ENCODE results near the gene SON.
"Not testable (repeated sequence)": the region's sequence is repeated elsewhere in the genome, so short reads cannot be mapped to it uniquely, and the experiment has no call there.

Gene SON

DNA sequence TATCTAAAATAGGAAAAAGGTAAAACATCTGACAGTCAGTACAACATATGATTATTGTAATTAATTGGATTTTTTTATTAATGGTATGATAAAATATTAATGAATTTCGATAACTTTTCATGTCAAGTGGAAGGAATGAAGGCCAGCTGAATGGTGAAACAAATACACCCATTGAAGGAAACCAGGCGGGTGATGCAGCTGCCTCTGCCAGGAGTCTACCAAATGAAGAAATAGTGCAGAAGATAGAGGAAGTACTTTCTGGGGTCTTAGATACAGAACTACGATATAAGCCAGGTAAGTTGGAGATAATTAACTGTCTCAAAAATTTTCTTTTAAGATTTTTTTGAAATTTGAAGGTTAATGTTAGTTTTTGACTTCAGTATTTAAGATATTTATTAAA, 3.2 kb downstream of the SON start:
- no peak for DNase-seq

DNA sequence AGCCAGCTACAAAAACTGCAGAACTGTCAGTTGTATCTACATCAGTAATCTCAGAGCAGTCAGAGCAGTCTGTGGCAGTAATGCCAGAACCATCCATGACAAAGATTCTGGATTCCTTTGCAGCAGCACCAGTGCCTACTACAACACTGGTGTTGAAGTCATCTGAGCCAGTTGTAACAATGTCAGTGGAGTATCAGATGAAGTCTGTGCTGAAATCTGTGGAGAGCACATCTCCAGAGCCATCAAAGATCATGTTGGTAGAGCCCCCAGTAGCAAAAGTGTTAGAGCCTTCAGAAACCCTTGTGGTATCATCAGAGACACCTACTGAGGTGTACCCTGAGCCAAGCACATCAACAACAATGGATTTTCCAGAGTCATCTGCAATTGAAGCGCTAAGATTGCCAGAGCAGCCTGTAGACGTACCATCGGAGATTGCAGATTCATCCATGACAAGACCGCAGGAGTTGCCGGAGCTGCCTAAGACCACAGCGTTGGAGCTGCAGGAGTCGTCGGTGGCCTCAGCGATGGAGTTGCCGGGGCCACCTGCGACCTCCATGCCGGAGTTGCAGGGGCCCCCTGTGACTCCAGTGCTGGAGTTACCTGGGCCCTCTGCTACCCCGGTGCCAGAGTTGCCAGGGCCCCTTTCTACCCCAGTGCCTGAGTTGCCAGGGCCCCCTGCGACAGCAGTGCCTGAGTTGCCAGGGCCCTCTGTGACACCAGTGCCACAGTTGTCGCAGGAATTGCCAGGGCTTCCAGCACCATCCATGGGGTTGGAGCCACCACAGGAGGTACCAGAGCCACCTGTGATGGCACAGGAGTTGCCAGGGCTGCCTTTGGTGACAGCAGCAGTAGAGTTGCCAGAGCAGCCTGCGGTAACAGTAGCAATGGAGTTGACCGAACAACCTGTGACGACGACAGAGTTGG, 7.3 kb downstream of the SON start:
- DNase-seq, result no peak

DNA sequence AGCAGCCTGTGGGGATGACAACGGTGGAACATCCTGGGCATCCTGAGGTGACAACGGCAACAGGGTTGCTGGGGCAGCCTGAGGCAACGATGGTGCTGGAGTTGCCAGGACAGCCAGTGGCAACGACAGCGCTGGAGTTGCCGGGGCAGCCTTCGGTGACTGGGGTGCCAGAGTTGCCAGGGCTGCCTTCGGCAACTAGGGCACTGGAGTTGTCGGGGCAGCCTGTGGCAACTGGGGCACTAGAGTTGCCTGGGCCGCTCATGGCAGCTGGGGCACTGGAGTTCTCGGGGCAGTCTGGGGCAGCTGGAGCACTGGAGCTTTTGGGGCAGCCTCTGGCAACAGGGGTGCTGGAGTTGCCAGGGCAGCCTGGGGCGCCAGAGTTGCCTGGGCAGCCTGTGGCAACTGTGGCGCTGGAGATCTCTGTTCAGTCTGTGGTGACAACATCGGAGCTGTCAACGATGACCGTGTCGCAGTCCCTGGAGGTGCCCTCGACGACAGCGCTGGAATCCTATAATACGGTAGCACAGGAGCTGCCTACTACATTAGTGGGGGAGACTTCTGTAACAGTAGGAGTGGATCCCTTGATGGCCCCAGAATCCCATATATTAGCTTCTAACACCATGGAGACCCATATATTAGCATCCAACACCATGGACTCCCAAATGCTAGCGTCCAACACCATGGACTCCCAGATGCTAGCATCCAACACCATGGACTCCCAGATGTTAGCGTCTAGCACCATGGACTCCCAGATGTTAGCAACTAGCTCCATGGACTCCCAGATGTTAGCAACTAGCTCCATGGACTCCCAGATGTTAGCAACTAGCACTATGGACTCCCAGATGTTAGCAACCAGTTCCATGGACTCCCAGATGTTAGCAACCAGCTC, 8.2 kb downstream of the SON start:
- no peak for DNase-seq

DNA sequence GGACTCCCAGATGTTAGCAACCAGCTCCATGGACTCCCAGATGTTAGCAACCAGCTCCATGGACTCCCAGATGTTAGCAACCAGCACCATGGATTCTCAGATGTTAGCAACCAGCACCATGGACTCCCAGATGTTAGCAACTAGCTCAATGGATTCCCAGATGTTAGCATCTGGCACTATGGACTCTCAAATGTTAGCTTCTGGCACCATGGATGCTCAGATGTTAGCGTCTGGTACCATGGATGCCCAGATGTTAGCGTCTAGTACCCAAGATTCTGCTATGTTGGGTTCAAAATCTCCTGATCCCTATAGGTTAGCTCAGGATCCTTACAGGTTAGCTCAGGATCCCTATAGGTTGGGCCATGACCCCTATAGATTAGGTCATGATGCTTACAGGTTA, 8.8 kb downstream of the SON start:
- DNase-seq, result no peak

DNA sequence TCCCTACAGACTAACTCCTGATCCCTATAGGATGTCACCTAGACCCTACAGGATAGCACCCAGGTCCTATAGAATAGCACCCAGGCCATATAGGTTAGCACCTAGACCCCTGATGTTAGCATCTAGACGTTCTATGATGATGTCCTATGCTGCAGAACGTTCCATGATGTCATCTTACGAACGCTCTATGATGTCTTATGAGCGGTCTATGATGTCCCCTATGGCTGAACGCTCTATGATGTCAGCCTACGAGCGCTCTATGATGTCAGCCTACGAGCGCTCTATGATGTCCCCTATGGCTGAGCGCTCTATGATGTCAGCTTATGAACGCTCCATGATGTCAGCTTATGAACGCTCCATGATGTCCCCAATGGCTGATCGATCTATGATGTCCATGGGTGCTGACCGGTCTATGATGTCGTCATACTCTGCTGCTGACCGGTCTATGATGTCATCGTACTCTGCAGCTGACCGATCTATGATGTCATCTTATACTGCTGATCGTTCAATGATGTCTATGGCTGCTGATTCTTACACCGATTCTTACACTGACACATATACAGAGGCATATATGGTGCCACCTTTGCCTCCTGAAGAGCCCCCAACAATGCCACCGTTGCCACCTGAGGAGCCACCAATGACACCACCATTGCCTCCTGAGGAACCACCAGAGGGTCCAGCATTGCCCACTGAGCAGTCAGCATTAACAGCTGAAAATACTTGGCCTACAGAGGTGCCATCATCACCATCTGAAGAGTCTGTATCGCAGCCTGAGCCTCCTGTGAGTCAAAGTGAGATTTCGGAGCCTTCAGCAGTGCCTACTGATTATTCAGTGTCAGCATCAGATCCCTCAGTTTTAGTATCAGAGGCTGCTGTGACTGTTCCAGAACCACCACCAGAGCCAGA, 9.5 kb downstream of the SON start:
- DNase-seq, result no peak

DNA sequence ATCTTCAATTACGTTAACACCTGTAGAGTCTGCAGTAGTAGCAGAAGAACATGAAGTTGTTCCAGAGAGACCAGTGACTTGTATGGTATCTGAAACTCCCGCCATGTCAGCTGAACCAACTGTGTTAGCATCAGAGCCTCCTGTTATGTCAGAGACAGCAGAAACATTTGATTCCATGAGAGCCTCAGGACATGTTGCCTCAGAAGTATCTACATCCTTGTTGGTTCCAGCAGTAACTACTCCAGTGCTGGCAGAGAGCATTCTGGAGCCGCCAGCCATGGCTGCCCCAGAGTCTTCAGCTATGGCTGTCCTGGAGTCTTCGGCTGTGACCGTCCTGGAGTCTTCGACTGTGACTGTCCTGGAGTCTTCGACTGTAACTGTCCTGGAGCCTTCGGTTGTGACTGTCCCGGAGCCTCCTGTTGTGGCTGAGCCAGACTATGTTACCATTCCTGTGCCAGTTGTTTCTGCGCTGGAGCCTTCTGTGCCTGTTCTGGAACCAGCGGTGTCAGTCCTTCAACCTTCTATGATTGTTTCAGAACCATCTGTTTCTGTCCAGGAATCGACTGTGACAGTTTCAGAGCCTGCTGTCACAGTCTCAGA, 10.3 kb downstream of the SON start:
- no peak for DNase-seq

DNA sequence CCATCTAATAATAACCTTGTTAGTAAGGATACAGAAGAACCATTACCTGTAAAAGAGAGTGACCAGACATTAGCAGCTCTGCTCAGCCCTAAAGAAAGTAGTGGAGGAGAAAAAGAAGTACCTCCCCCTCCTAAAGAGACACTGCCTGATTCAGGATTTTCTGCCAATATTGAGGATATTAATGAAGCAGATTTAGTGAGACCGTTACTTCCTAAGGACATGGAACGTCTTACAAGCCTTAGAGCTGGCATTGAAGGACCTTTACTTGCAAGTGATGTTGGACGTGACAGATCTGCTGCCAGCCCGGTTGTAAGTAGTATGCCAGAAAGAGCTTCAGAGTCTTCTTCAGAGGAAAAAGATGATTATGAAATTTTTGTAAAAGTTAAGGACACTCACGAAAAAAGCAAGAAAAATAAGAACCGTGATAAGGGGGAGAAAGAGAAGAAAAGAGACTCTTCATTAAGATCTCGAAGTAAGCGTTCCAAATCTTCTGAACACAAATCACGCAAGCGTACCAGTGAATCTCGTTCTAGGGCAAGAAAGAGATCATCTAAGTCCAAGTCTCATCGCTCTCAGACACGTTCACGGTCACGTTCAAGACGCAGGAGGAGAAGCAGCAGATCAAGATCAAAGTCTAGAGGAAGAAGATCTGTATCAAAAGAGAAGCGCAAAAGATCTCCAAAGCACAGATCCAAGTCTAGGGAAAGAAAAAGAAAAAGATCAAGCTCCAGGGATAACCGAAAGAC, 11.6 kb downstream of the SON start:
- no peak for DNase-seq

DNA sequence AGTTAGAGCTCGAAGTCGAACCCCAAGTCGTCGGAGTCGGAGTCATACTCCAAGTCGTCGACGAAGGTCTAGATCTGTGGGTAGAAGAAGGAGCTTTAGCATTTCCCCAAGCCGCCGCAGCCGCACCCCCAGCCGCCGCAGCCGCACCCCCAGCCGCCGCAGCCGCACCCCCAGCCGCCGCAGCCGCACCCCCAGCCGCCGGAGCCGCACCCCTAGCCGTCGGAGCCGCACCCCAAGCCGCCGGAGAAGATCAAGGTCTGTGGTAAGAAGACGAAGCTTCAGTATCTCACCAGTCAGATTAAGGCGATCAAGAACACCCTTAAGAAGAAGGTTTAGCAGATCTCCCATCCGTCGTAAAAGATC, 12.1 kb downstream of the SON start:
- no peak for DNase-seq

DNA sequence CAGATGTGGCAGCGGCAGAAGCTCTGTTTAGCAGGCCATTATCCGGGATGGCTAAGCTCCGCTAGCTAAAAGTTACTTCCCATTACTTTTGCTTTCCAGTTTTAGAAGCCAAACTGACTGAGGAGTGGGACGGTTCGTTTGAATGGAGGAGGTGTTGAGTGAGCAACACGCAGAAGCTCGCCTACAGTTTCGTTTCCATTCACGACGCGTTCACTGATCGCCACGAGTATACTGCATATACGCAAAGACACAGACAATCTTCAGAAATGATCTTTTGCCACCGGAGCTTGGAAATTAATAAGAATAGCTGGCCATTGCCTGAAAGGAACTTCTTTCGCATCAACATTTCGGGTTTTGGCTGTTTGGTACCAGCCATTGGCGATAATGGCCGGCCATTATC, 14.6 kb downstream of the SON start:
- DNase-seq, result no peak

DNA sequence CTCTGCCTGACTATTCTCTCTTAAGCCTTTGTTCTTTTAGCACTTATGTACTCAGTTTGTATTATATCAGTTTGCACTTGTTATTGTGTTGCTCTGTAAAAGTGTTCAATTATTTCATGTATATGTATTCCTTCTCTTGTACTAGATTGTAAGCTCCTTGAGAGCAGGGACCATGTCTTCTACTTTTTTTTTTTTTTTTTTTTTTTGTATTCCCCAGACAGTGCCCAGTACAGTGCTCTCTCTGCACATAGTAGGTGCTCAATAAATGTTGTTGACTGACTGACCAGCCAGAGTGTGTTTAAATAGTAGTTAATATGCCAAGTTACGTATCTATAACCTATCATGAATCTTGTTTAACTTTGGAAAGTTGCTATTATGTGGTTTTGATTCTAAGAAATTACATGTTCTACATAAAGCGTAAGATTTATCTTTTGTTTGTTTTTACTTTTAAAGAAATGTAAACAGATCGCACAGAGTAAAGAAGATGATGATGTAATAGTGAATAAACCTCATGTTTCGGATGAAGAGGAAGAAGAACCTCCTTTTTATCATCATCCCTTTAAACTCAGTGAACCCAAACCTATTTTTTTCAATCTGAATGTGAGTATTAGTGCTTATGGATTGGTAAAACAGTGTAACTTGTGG, 16.1 kb downstream of the SON start:
- DNase-seq, result no peak

DNA sequence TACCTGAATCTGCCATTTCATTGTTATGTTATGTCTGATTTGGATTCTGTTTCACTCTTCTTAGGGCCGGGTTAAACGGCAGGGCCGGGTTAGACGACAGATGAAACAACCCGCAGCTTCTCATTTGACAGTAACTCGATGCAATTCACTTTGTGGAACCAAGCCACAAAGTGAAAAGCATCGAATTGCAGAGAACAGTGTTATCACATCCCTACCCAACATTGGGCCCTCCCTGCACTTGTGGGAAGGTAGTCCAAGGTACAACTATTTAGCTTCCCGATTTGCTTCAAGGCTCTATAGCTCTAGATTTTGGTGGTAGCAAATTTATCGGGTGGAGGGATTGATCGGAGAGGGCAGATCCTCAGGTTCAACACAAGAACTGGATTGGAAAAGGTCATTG, 17.0 kb downstream of the SON start:
- no peak for DNase-seq

DNA sequence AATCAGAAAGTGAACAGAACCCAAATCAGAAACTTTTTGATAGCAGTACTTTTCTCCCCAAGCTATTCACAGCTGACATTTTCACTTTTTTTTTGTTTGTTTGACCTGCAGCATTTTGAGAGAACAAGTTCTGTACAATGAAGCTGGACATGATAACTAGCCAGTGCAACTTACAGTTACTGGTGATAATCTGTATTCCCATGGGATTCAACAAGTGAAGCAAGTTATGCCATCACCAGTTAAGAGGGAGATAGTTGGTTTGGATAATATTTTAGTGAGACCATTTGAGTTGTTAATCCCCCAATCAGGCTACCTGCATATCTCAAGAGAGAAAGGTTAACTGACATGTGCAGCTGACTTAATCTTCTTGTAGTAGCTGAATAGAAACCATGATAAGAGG, 18.1 kb downstream of the SON start:
- no peak for DNase-seq

DNA sequence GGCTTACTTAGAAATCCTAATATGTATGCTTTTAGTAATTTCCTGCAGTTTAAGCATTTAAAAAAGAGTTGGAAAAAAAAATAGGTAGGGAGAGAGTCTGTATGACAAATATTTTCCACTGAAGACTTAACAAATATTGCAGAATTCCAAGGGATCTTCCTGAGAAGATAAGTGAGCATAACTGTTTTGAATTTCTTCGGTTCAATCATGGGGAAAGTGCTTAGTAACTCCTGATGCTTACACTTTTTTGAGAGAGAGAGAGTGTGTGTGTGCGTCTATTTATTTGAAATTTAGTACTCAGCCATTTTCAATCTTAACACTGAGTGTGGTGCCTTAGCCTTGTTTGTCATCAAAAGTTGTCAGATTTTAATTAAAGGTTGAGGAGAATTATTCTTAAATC, 18.5 kb downstream of the SON start:
- no peak for DNase-seq

DNA sequence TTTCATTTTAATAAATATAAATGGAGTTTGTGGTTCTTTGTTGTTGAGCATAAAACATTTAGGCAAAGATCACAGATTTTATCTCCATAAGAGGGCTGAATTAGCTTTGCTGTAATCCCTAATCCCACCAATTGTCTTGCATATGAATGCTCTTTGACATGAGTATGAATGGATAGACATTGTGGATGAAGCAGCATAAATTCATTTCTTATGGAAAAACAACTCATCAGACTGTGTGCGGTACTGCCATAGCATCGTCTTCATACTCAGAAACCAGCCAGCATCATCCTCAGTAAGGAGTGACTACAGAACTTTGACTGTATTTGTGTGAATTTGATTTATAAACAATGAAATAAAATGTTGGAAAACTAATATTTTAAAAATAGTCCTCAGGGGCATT, 19.6 kb downstream of the SON start:
- DNase-seq, result no peak

DNA sequence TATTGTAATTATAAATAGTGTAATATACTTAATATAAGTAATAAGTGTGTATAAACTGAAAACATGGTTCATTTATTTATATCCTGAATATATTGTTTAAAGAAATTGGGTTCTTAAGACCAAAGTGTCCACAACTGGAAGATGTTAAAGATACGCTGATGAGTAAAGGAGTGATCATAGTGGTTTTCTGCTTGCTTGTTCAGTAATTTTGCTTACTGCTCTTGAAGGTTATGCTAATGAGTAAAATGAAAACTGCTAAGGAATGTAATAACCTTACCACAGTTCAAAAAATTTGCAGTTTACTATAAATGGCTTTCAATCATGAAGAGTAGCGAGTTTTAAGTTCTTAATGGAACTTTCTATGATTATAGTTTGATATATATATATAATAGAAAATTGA, 23.7 kb downstream of the SON start:
- DNase-seq, result no peak

DNA sequence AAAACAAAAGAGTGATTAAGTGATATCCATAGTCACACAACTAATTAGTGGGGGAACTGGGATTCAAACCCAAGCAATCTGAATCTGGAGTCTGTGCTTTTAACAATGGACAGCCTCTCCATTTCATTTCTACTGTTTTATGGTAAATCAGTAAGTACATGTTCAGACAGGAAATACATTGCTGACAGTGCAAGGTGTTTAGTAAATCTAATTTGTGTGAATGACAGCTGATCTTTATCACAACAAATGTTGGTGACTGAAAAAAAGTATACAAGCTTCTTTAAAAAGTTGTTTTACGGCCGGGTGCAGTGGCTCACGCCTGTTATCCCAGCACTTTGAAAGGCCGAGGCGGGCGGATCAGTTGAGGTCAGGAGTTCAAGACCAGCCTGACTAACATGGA, 25.1 kb downstream of the SON start:
- no peak for DNase-seq

DNA sequence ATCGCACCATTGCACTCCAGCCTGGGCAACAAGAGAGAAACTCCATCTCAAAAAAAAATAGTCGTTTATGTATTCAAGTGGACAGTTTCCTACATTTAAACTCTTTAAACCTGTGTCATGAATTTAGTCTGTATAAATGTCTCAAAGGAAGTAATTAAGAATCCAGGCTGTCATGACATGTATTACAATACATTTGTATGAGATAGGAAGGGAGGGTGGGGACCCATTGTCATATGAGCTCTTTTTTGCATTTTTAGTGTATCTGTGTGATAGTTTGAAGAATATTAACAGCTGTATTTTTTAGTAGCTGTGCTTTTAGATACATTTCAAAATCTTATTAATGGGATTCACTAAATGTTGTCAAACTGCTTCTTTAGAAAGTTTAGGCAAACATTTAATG, 25.6 kb downstream of the SON start:
- no peak for DNase-seq

DNA sequence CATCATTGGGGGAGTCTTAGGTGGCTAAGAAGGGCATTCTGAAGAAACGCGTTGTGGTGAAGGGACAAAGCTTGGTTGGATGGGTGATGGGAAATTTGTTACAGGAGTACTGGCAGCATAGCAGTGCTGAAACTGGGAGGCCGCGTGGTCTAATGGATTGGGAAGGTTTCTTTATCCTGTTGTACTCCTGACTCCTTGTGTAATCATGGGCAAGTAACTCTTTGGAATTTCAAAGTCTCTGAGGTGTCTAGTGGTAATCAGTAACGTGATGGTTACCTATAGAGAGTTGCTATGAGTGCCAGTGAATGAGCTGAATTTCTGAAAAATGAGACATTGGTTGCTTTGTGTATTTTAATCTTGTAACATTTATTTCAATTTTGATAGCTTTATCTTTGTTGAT, 27.2 kb downstream of the SON start:
- no peak for DNase-seq

DNA sequence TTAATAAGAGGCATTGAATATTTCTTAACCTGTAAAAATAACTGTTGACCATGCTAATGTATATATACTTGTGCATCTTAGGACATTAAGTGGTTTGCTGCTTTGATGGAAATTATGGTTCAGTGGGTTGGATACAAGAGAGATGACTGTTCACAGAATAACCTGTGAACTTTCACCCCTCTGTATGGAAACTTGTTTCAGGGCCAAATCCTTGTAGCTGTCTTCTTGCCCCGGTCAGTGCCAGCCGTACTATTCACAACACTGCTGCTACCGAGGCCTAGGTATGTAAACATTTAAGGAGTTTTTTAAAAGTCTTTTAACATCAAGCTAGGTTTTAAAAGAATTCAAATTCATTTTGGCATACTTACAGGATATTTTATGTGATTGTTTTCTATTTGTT, 29.5 kb downstream of the SON start:
- no peak for DNase-seq

DNA sequence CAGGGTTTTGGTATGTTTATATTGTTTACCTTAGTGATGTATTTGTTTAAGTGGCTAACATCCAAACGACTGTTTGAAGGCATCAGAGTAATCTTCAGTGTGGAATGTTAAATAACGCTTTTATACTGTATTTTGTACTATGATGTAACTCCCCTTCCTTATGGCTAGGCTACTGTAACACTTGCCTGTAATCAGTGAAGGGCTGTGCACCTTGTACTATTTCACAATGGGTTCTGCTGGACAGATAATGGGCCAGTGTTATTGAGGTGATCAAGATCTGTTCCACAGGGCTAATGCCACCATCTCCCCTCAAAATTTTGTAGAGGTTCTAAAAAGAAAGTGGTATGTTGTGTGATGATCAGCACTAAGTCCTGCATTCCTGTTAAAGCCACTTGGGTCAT, 33.9 kb downstream of the SON start:
- not testable (repeated sequence) for DNase-seq

DNA sequence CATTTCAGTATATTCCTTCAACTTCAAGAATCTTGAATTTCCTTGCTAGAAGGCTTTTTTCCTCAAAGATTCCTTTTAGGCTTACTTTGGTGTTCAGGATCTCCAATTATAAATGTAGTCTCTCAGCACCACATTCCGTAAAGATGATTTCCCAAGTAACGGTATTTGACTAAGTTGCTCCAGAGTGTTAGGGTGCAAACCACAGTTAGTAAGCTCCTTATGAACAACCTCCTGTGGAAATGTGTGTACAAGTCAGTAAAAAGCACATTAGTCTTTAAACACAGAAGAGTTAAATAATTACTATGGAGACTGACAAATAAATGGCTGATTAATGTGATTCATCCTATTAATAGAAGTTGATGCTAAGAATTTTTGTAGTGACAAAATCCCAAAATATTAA, 35.4 kb downstream of the SON start:
- DNase-seq, result no peak

All from activated gamma-delta T cell (primary cell).